Coronary artery (tissue), 2 donors: ENCODE data around the gene TMEM170B.

Experiments used
- DNase-seq: peaks from one replicate; pipeline ENCODE4 v3.0.0-alpha.2; 2017; ENCODE audit warnings: low spot score
- H3K27ac ChIP-seq, 2 donors: fragments of 200-600 bp; sonication (generic); one replicate each; pipeline ENCODE4 v1.5.1; 2016 to 2019
- H3K4me3 ChIP-seq: fragments of 200-600 bp; sonication (generic); 2 replicates; pipeline ENCODE4 v1.5.1; 2016; ENCODE audit warnings: mild to moderate bottlenecking, moderate library complexity
- TF ChIP-seq, protein P1 (sequence below): fragments of 200-600 bp; sonication (generic); IDR thresholded peaks from one replicate; pipeline ENCODE4 v1.5.1; 2019; ENCODE audit warnings: antibody characterized with exemption

Gene TMEM170B

GRCh38 chr6:11515763-11516162 is 21.8 kb upstream of the TMEM170B start:
- no peak overlapping the region for H3K27ac ChIP-seq
- no peak for DNase-seq
- H3K4me3 ChIP-seq: no peak overlapping the region
- TF ChIP-seq, protein P1, sequence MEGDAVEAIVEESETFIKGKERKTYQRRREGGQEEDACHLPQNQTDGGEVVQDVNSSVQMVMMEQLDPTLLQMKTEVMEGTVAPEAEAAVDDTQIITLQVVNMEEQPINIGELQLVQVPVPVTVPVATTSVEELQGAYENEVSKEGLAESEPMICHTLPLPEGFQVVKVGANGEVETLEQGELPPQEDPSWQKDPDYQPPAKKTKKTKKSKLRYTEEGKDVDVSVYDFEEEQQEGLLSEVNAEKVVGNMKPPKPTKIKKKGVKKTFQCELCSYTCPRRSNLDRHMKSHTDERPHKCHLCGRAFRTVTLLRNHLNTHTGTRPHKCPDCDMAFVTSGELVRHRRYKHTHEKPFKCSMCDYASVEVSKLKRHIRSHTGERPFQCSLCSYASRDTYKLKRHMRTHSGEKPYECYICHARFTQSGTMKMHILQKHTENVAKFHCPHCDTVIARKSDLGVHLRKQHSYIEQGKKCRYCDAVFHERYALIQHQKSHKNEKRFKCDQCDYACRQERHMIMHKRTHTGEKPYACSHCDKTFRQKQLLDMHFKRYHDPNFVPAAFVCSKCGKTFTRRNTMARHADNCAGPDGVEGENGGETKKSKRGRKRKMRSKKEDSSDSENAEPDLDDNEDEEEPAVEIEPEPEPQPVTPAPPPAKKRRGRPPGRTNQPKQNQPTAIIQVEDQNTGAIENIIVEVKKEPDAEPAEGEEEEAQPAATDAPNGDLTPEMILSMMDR: no peak

DNA sequence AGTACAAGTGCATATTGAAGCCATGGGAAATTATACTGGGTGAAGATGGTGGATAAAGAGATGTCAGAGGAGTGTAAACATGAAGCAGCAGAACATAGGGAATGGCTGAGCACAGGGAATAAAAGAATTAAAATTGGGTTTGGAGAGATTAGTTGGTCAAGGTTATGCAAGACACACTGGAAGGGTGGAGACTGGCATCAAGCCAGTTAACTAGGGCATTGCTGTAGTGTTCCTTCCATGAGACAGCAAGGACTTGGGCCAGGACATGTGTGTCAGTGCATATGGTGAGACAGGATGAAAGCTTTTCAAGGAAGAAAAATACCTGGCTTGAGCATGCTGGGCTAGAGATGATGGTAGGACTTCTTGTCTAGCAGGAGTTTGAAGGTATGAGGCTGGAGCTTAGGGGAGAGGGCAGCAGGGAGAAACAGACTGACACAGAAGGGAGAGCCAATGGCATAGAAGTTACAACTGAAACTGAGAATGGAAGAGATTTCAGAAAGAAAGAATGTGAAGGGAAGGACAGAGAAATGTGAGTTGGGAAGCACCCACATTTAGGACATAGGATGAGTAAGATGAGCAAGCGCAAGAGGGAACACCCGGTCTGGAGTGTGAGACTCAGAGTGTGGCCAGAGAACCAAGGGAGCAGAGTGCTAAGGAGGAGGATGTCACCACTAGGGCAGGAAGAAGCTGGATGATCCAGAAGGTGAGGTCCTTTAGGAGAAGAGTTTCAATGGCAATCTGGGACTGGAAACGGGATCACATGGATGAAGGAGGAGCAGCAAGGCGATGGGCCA is 14.5 kb upstream of the TMEM170B start:
- no peak for DNase-seq
- TF ChIP-seq, protein P1: no peak
- Histone ChIP-seq H3K4me3 (no peak overlapping the region), H3K27ac (no peak overlapping the region)

DNA sequence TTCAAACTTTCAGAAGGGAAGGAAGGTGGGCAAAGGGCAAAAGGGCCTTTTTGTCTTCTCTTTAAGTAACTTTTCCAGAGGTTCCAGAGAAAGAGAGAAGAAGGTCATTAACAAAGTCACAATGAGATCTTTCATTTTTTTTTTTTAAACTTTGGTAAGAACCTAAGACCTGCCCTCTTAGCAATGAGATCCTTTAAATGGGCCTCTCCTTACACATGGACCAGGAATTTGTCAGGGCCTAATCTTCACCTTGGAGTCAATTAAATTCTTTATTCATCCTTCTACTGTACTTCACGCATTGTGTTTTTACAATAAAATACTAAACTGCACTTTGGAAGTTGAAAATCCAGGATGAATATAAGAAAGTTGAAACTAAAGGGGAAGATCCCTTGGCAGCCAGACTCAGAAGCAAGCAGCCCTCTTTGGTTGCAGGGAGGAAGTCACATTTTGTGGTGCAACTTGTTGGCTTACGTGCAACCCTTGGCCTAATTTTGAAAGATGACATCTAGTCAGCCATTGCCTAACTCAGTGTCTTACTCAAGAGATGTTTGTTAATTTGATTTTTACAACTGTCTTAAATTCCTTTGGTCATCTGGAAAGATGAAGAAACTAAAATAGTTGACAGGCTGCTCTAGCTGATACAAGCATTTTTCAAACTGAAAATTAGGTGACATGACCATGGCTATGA is 11.9 kb upstream of the TMEM170B start:
- Histone ChIP-seq H3K4me3 (no peak overlapping the region), H3K27ac (no peak overlapping the region)
- DNase-seq: no peak
- TF ChIP-seq, protein P1: no peak

DNA sequence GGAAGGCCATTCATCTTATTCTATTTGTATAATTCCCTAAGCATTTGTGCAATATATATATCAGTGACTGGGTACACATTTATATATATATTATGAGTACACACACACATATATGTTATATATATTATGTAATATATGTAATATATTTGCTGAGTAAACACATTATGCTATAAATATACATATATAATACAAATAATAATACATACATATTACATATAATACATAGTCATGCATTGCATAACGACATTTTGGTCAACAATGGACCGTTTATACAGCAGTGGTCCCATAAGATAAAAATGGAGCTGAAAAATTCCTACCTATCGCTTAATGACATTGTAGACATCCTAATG is 11.4 kb upstream of the TMEM170B start:
- no peak for DNase-seq
- no peak overlapping the region for H3K27ac ChIP-seq
- TF ChIP-seq, protein P1: no peak

GRCh38 chr6:11527274-11527870 is 10.2 kb upstream of the TMEM170B start:
- Histone ChIP-seq H3K27ac (no peak overlapping the region), H3K4me3 (no peak overlapping the region)
- DNase-seq: no peak
- TF ChIP-seq, protein P1: no peak

More for the DNA sequence above, 11.4 kb upstream of the TMEM170B start:
- H3K4me3 ChIP-seq: no peak overlapping the region

- DNase-seq: no peak
- TF ChIP-seq, protein P1: no peak
- Histone ChIP-seq H3K27ac (no peak overlapping the region), H3K4me3 (no peak overlapping the region)
Observed at GRCh38 chr6:11528996-11529395, 8.6 kb upstream of the TMEM170B start.
